ENCODE measurements around the gene BFSP2.

DNA sequence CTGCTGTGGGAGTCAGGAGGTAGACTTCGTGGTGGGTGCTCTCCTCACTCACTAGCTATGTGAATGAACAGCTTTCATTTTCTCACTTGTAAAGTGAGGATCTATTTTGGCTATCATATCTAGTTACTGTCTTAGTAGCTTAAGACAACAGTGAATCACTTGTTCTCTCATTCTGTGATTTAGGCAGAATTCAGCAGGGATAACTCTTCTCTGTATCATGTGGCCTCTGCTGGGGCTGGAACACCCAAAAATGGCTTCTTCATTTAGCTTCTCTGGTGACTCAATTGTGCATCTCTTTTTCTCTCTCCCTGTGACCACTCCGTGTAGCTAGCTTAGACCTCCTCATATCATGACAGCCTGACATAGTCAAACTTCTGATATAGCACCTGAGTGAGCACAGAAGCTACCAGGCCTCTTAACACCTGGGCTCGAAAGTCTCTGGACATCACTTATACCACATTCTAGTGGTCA lies 68.4 kb downstream of the BFSP2 start:
- TF ChIP-seq, protein P1, sequence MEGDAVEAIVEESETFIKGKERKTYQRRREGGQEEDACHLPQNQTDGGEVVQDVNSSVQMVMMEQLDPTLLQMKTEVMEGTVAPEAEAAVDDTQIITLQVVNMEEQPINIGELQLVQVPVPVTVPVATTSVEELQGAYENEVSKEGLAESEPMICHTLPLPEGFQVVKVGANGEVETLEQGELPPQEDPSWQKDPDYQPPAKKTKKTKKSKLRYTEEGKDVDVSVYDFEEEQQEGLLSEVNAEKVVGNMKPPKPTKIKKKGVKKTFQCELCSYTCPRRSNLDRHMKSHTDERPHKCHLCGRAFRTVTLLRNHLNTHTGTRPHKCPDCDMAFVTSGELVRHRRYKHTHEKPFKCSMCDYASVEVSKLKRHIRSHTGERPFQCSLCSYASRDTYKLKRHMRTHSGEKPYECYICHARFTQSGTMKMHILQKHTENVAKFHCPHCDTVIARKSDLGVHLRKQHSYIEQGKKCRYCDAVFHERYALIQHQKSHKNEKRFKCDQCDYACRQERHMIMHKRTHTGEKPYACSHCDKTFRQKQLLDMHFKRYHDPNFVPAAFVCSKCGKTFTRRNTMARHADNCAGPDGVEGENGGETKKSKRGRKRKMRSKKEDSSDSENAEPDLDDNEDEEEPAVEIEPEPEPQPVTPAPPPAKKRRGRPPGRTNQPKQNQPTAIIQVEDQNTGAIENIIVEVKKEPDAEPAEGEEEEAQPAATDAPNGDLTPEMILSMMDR (IDR thresholded peaks at IDR 0.05; ENCODE audit: poor library complexity) = no peak
- TF ChIP-seq EZH2phosphoT487 (IDR thresholded peaks at IDR 0.05; ENCODE audit: low read depth, severe bottlenecking, unreplicated experiment) = no peak
- no peak for TF ChIP-seq EZH2 (IDR thresholded peaks at IDR 0.05; ENCODE audit: borderline replicate concordance)
